GM23338 (cell line): ENCODE measurements around the gene ULBP3. TPM values are rescaled to one million over a fixed set of nuclear protein-coding genes. Genes with fewer than 3 reads are reported as not detected.

Source experiments
- CTCF ChIP-seq, 2 experiments: fragments of 200-600 bp in 1 of 2; sonication (generic) in 1 of 2; conservative IDR thresholded peaks; 2 replicates each; pipeline versions ENCODE4 v1.5.1 to v1.6.1; 2016 to 2017; ENCODE audit warnings: antibody characterized with exemption in 2 of 2, low read depth in 2 of 2, mild to moderate bottlenecking in 2 of 2, moderate library complexity in 1 of 2
- ETS1 ChIP-seq: IDR thresholded peaks from 2 replicates; pipeline ENCODE4 v1.6.1; 2016; ENCODE audit warnings: antibody characterized with exemption
- EZH2 ChIP-seq: fragments of 200-600 bp; sonication (generic); IDR thresholded peaks from one replicate; pipeline ENCODE4 v1.8.0; 2017; ENCODE audit warnings: antibody characterized with exemption, mild to moderate bottlenecking, low read depth; ENCODE audit not compliant: unreplicated experiment
- EZH2phosphoT487 ChIP-seq: fragments of 200-600 bp; sonication (generic); IDR thresholded peaks from one replicate; pipeline ENCODE4 v1.8.1; 2018; ENCODE audit warnings: antibody characterized with exemption; ENCODE audit not compliant: unreplicated experiment
- NANOG ChIP-seq: IDR thresholded peaks from 2 replicates; pipeline ENCODE4 v1.6.1; 2016; ENCODE audit warnings: antibody characterized with exemption, borderline replicate concordance
- ZNF331 ChIP-seq: fragments of 250-450 bp; sonication (Bioruptor Pico); IDR thresholded peaks from 2 replicates; pipeline ENCODE4 v1.5.0; 2020; ENCODE audit warnings: low read depth, mild to moderate bottlenecking, moderate library complexity
- ZNF462 ChIP-seq: fragments of 250-450 bp; sonication (Bioruptor Pico); IDR thresholded peaks from 2 replicates; pipeline ENCODE4 v1.5.0; 2020; ENCODE audit warnings: mild to moderate bottlenecking, moderate library complexity
- polyA plus RNA-seq: library from polyadenylated mRNA; unstranded; fragments of >200 nt; fragmentation: Nextera tagmentation; extraction: Ambion mirVana; gene quantifications from 2 replicates; pipeline ENCODE4 v1.2.1, GENCODE V29; 2016
- total RNA-seq: library from RNA; depleted of rRNA; stranded (reverse); fragments of >200 nt; shearing (Covaris generic); gene quantifications from 2 replicates; pipeline ENCODE4 v1.2.3, GENCODE V29; 2014

Gene ULBP3
- total and polyA plus RNA-seq, 2 experiments from 2014 or later: 0.60 to 4.2 TPM

- TF ChIP-seq ZNF462 (CRISPR knock-in tag) (no peak), ZNF331 (CRISPR knock-in tag) (no peak), CTCF (conservative IDR thresholded peaks at IDR 0.05; ENCODE audit: low read depth in 2 of 2) (no peak), EZH2 (no peak), EZH2phosphoT487 (no peak), ETS1 (no peak), NANOG (no peak)
Measured at GRCh38 chr6:150102750-150103270, 33.9 kb upstream of the ULBP3 start (continued).
